HCT116 (cell line): ENCODE measurements around the gene HBP1. TPM values are rescaled to one million over a fixed set of nuclear protein-coding genes. Genes with fewer than 3 reads are reported as not detected.
"Not testable (repeated sequence)": the region's sequence is repeated elsewhere in the genome, so short reads cannot be mapped to it uniquely, and the experiment has no call there.

Experiments
- ATAC-seq: fragments of 200-7000 bp; cut with Tn5 transposase; 2 replicates; pipeline ENCODE4 v1.9.1; 2020; ENCODE audit warnings: mild to moderate bottlenecking, moderate library complexity
- BruUV-seq: library from RNA; stranded (reverse); fragments of 400-500 nt; replicated peaks from 2 replicates; lab custom pipeline; 2021; lab: Mats Ljungman, UMichigan
- CTCF ChIA-PET: fragments of 300-600 bp; sonication (Branson Sonifier 250); formaldehyde crosslinking; loops from one replicate; lab custom pipeline; 2021; ENCODE audit warnings: antibody characterized with exemption; lab: Charles Lee
- POLR2A ChIA-PET: fragments of 300-600, 350-600 bp; sonication (Branson Sonifier 250); formaldehyde crosslinking; loops from one replicate; lab custom pipeline; 2021; ENCODE audit warnings: antibody characterized with exemption; lab: Charles Lee
- RAD21 ChIA-PET, 2 experiments: fragments of 300-600 bp; sonication (Branson Sonifier 250); formaldehyde crosslinking; loops; one replicate each; lab custom pipeline; 2023; ENCODE audit warnings: low total read pairs in 2 of 2; ENCODE audit not compliant: uncharacterized antibody in 2 of 2, unreplicated experiment in 2 of 2, low non-redundant PET in 1 of 2; lab: Charles Lee
- DNase-seq: peaks from one replicate; pipeline ENCODE4 v3.0.0-alpha.2; 2010; ENCODE audit warnings: low read depth, low spot score
- H2AFZ ChIP-seq: fragments of 200-600 bp; shearing (Covaris generic), sonication (generic); 2 replicates; pipeline ENCODE4 v1.6.1; 2017; ENCODE audit warnings: low read depth, mixed run types, mixed read lengths, antibody characterized with exemption, low read length; ENCODE audit not compliant: poor library complexity, severe bottlenecking
- H3K27ac ChIP-seq: 2 replicates; pipeline ENCODE4 v1.5.1; 2012; ENCODE audit warnings: low read depth, low read length
- H3K27me3 ChIP-seq: fragments of 200-600 bp; sonication (generic); 2 replicates; pipeline ENCODE4 v1.6.1; 2016; ENCODE audit warnings: mixed run types, low read length, mixed read lengths; ENCODE audit not compliant: insufficient read depth
- H3K36me3 ChIP-seq, 2 experiments: fragments of 200-500 bp in 1 of 2; fragments of 200-600 bp in 1 of 2; sonication (Bioruptor generic) in 1 of 2; sonication (generic) in 1 of 2; 2 replicates each; pipeline versions ENCODE4 v1.5.1 to v1.6.1; 2014 to 2016; ENCODE audit warnings: low read length in 2 of 2, inconsistent platforms in 1 of 2, mixed read lengths in 1 of 2, mixed run types in 1 of 2; ENCODE audit not compliant: insufficient read depth in 2 of 2, control insufficient read depth in 1 of 2
- H3K4me1 ChIP-seq, 2 experiments: fragments of 200-600 bp in 1 of 2; sonication (generic) in 1 of 2; 2 replicates each; pipeline versions ENCODE4 v1.5.1 to v1.6.1; 2012 to 2017; ENCODE audit warnings: low read length in 2 of 2, inconsistent platforms in 1 of 2, mild to moderate bottlenecking in 1 of 2, mixed read lengths in 1 of 2, mixed run types in 1 of 2, moderate library complexity in 1 of 2; ENCODE audit not compliant: insufficient read depth in 2 of 2, control insufficient read depth in 1 of 2
- H3K4me2 ChIP-seq: fragments of 200-600 bp; sonication (generic); 2 replicates; pipeline ENCODE4 v1.6.1; 2017; ENCODE audit warnings: mixed run types, low read length, mixed read lengths
- H3K4me3 ChIP-seq, 2 experiments: fragments of 200-600 bp in 1 of 2; sonication (generic) in 1 of 2; replicated peaks in 1 of 2; 2 replicates each; pipeline ENCODE4 v1.5.1; 2011 to 2016; ENCODE audit warnings: low read length in 2 of 2, control low read depth in 1 of 2, low read depth in 1 of 2, mild to moderate bottlenecking in 1 of 2, mixed read lengths in 1 of 2, mixed run types in 1 of 2
- H3K79me2 ChIP-seq: fragments of 200-600 bp; sonication (generic); 2 replicates; pipeline ENCODE4 v1.6.1; 2017; ENCODE audit warnings: mild to moderate bottlenecking, mixed run types, low read length, moderate library complexity, mixed read lengths; ENCODE audit not compliant: insufficient read depth
- H3K9ac ChIP-seq: fragments of 200-600 bp; sonication (generic); 2 replicates; pipeline ENCODE4 v1.6.1; 2016; ENCODE audit warnings: low read length, mixed read lengths
- H3K9me2 ChIP-seq: fragments of 200-600 bp; sonication (generic), shearing (Covaris generic); 2 replicates; pipeline ENCODE4 v1.6.1; 2017; ENCODE audit warnings: mixed run types, mild to moderate bottlenecking, moderate library complexity; ENCODE audit not compliant: insufficient read depth
- H3K9me3 ChIP-seq, 2 experiments: fragments of 200-500 bp in 1 of 2; fragments of 200-600 bp in 1 of 2; sonication (Bioruptor generic) in 1 of 2; sonication (generic) in 1 of 2; 2 replicates each; pipeline ENCODE4 v1.6.1; 2014 to 2017; ENCODE audit warnings: low read length in 2 of 2, mixed read lengths in 2 of 2, inconsistent platforms in 1 of 2, low read depth in 1 of 2, mild to moderate bottlenecking in 1 of 2, mixed run types in 1 of 2, moderate library complexity in 1 of 2; ENCODE audit not compliant: control insufficient read depth in 1 of 2, insufficient read depth in 1 of 2
- H4K20me1 ChIP-seq: fragments of 200-600 bp; sonication (generic), shearing (Covaris generic); 2 replicates; pipeline ENCODE4 v1.6.1; 2017; ENCODE audit warnings: mixed run types, mild to moderate bottlenecking, moderate library complexity; ENCODE audit not compliant: insufficient read depth
- ATF3 ChIP-seq: IDR thresholded peaks from 2 replicates; pipeline ENCODE4 v1.6.1; 2012
- CBX3 ChIP-seq: IDR thresholded peaks from 2 replicates; pipeline ENCODE4 v1.6.1; 2012; ENCODE audit warnings: low read depth
- CEBPB ChIP-seq: IDR thresholded peaks from 2 replicates; pipeline ENCODE4 v1.6.1; 2012; ENCODE audit warnings: low read depth
- CTCF ChIP-seq, 3 experiments: fragments of 200-600 bp in 1 of 3; sonication (generic) in 1 of 3; IDR thresholded peaks in 2 of 3; conservative IDR thresholded peaks in 1 of 3; 2 replicates each; pipeline ENCODE4 v1.5.1; 2012 to 2017; ENCODE audit warnings: low read depth in 2 of 3, low read length in 2 of 3, antibody characterized with exemption in 1 of 3, borderline replicate concordance in 1 of 3, control low read depth in 1 of 3, mild to moderate bottlenecking in 1 of 3, mixed read lengths in 1 of 3, mixed run types in 1 of 3, moderate library complexity in 1 of 3; ENCODE audit not compliant: insufficient read depth in 1 of 3
- EGR1 ChIP-seq: IDR thresholded peaks from 2 replicates; pipeline ENCODE4 v1.6.1; 2012; ENCODE audit warnings: low read depth
- ELF1 ChIP-seq: IDR thresholded peaks from 2 replicates; pipeline ENCODE4 v1.6.1; 2012; ENCODE audit warnings: low read depth, borderline replicate concordance
- EZH2 ChIP-seq: fragments of 200-600 bp; sonication (generic); IDR thresholded peaks from 2 replicates; pipeline ENCODE4 v1.6.1; 2017; ENCODE audit warnings: antibody characterized with exemption, mixed run types
- EZH2phosphoT487 ChIP-seq: fragments of 200-600 bp; IDR thresholded peaks from 2 replicates; pipeline ENCODE4 v1.6.1; 2018; ENCODE audit warnings: antibody characterized with exemption, borderline replicate concordance
- POLR2A ChIP-seq: IDR thresholded peaks from 2 replicates; pipeline ENCODE4 v1.7.0; 2011; ENCODE audit warnings: borderline replicate concordance; ENCODE audit not compliant: insufficient read depth, insufficient read length; ENCODE audit errors: extremely low read depth
- POLR2AphosphoS5 ChIP-seq: IDR thresholded peaks from 2 replicates; pipeline ENCODE4 v1.6.1; 2011; ENCODE audit warnings: mild to moderate bottlenecking, low read depth, low read length, moderate library complexity
- RAD21 ChIP-seq: IDR thresholded peaks from 2 replicates; pipeline ENCODE4 v1.6.1; 2012; ENCODE audit warnings: low read depth, mild to moderate bottlenecking
- TCF7L2 ChIP-seq: IDR thresholded peaks from 2 replicates; pipeline ENCODE4 v1.7.0; 2011; ENCODE audit warnings: borderline replicate concordance, inconsistent platforms; ENCODE audit not compliant: insufficient read depth, insufficient read length; ENCODE audit errors: extremely low read depth
- YY1 ChIP-seq: IDR thresholded peaks from 2 replicates; pipeline ENCODE4 v1.6.1; 2011; ENCODE audit warnings: low read length, low read depth, moderate library complexity, mild to moderate bottlenecking; ENCODE audit not compliant: insufficient replicate concordance; ENCODE audit errors: extremely low read depth
- ZBTB33 ChIP-seq: IDR thresholded peaks from 2 replicates; pipeline ENCODE4 v1.6.1; 2011; ENCODE audit warnings: mild to moderate bottlenecking, low read length, moderate library complexity; ENCODE audit not compliant: insufficient replicate concordance; ENCODE audit errors: extremely low read depth
- ZFX ChIP-seq: fragments of 450-650 bp; IDR thresholded peaks from 2 replicates; pipeline ENCODE4 v1.6.1; 2017
- intact Hi-C: fragments of 100-400 bp; cut with micrococcal nuclease; formaldehyde crosslinking; loops from 2 replicates; pipeline ENCODE4 v1.10.0; 2022
- total RNA-seq: library from RNA; stranded (reverse); gene quantifications from one replicate; pipeline ENCODE4 v1.2.1, GENCODE V29; 2021; ENCODE audit not compliant: unreplicated experiment

Gene HBP1
- total RNA-seq, 1 experiment from 2014 or later: 24.3 TPM

- POLR2A ChIA-PET, H3K27ac ChIP-seq, H3K4me2 ChIP-seq, H4K20me1 ChIP-seq, RAD21 ChIA-PET, H3K9ac ChIP-seq, ATAC-seq, BruUV-seq, H3K4me3 ChIP-seq, H3K79me2 ChIP-seq, DNase-seq, H3K9me3 ChIP-seq, H3K4me1 ChIP-seq, H3K27me3 ChIP-seq, H2AFZ ChIP-seq, H3K36me3 ChIP-seq, H3K9me2 ChIP-seq, intact Hi-C loops: not testable (repeated sequence)
- CTCF ChIA-PET: interaction anchor here (0.7 kb wide), 1 partner anchor 268 kb away, joined by 3 read pairs; no protein-coding TSS in a partner anchor
Observed at GRCh38 chr7:107220806-107221205, 52.0 kb downstream of the HBP1 start.

- intact Hi-C loops: no loop called here
- no peaks in the 10 kb centered on the region for H3K4me1 ChIP-seq
- no peak overlapping the region for H3K4me2 ChIP-seq
- H3K9me2 ChIP-seq: no peaks in the 10 kb centered on the region
- POLR2A ChIA-PET: no interaction called here
- no peaks in the 10 kb centered on the region for H3K36me3 ChIP-seq
- H3K79me2 ChIP-seq: no peaks in the 10 kb centered on the region
- no peaks in the 10 kb centered on the region for H4K20me1 ChIP-seq
- no peak for TF ChIP-seq ATF3
- TF ChIP-seq YY1: no peak
- TF ChIP-seq ELF1: no peak
- TF ChIP-seq POLR2A: no peak
- no peak for TF ChIP-seq ZFX
- TF ChIP-seq CEBPB: no peak
- TF ChIP-seq RAD21: no peak
- no peak for TF ChIP-seq CTCF (IDR thresholded peaks at IDR 0.05 in 2 of 3, conservative IDR thresholded peaks at IDR 0.05 in 1 of 3; ENCODE audit: borderline replicate concordance in 1 of 3, insufficient read depth in 1 of 3, low read depth in 2 of 3, low read length in 2 of 3)
- TF ChIP-seq CBX3: no peak
- TF ChIP-seq EGR1: no peak
- no peak for TF ChIP-seq ZBTB33
- TF ChIP-seq EZH2: no peak
- TF ChIP-seq TCF7L2: no peak
- no peak for TF ChIP-seq POLR2AphosphoS5
- TF ChIP-seq EZH2phosphoT487: no peak
- TF ChIP-seq, all 23 proteins: peak for 0
- Histone ChIP-seq H3K9ac (no peak overlapping the region), H3K9me3 (no peaks in the 10 kb centered on the region), H3K4me3 (no peak overlapping the region), H2AFZ (no peak overlapping the region), H3K27me3 (no peaks in the 10 kb centered on the region), H3K27ac (no peak overlapping the region)
- ATAC-seq (no peak), DNase-seq (no peak)
- BruUV-seq: no TSS peak
- ChIA-PET RAD21 (no interaction called here), CTCF (interaction anchor here (1.4 kb wide), 1 partner anchor 30 kb away, joined by 3 read pairs; no protein-coding TSS in a partner anchor)
Observed at GRCh38 chr7:107224374-107225223, 55.8 kb downstream of the HBP1 start.
